IMR-90 (cell line): Measurements from ENCODE around the gene CD28. TPM values are rescaled to one million over a fixed set of nuclear protein-coding genes. Genes with fewer than 3 reads are reported as not detected.

Experiments used
- ATAC-seq: fragments of 200-7000 bp; cut with Tn5 transposase; 2 replicates; pipeline ENCODE4 v1.9.1; 2020; ENCODE audit warnings: low read depth, mild to moderate bottlenecking, moderate library complexity
- BruUV-seq: library from RNA; stranded (reverse); fragments of 400-500 nt; replicated peaks from 2 replicates; lab custom pipeline; 2021; lab: Mats Ljungman, UMichigan
- CTCF ChIA-PET: fragments of 300-600 bp; formaldehyde crosslinking; extraction: SDS; loops from one replicate; lab custom pipeline; 2021; ENCODE audit warnings: antibody characterized with exemption; lab: Yijun Ruan, JAX
- POLR2A ChIA-PET: fragments of 300-600 bp; sonication (Branson Sonifier 250); formaldehyde crosslinking; loops from one replicate; lab custom pipeline; 2022; ENCODE audit warnings: antibody characterized with exemption; ENCODE audit not compliant: unreplicated experiment; lab: Charles Lee
- DNase-seq: peaks from one replicate; pipeline ENCODE4 v3.0.0; 2013
- H2AFZ ChIP-seq: replicated peaks from 2 replicates; pipeline ENCODE3; 2013; ENCODE audit warnings: low read length, mild to moderate bottlenecking; ENCODE audit not compliant: poor library complexity
- H2AK5ac ChIP-seq: 2 replicates; pipeline ENCODE4 v1.6.1; 2013; ENCODE audit warnings: low read depth, low read length, inconsistent platforms
- H2AK9ac ChIP-seq: replicated peaks from 2 replicates; pipeline ENCODE3; 2013; ENCODE audit warnings: mild to moderate bottlenecking, low read depth, low read length, moderate library complexity; ENCODE audit not compliant: poor library complexity
- H2BK120ac ChIP-seq: 2 replicates; pipeline ENCODE4 v1.6.1; 2013; ENCODE audit warnings: low read depth, low read length, inconsistent platforms
- H2BK15ac ChIP-seq: 3 replicates; pipeline ENCODE4 v1.6.1; 2013; ENCODE audit warnings: low read depth, low read length, inconsistent platforms
- H2BK20ac ChIP-seq: 2 replicates; pipeline ENCODE4 v1.6.1; 2013; ENCODE audit warnings: low read depth, mild to moderate bottlenecking, inconsistent platforms, low read length, moderate library complexity
- H2BK5ac ChIP-seq: 2 replicates; pipeline ENCODE4 v1.6.1; 2013; ENCODE audit warnings: mild to moderate bottlenecking, low read depth, low read length, inconsistent platforms; ENCODE audit not compliant: poor library complexity, severe bottlenecking
- H3K14ac ChIP-seq: replicated peaks from 2 replicates; pipeline ENCODE4 v1.6.1; 2013; ENCODE audit warnings: low read depth, low read length, inconsistent platforms
- H3K18ac ChIP-seq: 2 replicates; pipeline ENCODE4 v1.6.1; 2013; ENCODE audit warnings: low read depth, low read length, control low read depth
- H3K23ac ChIP-seq: 2 replicates; pipeline ENCODE4 v1.6.1; 2013; ENCODE audit warnings: low read depth, low read length, inconsistent platforms
- H3K27ac ChIP-seq: 2 replicates; pipeline ENCODE4 v1.5.1; 2013; ENCODE audit warnings: mild to moderate bottlenecking, control low read depth, low read length; ENCODE audit not compliant: insufficient read depth
- H3K27me3 ChIP-seq: 2 replicates; pipeline ENCODE4 v1.6.1; 2013; ENCODE audit warnings: low read length; ENCODE audit not compliant: control insufficient read depth, insufficient read depth
- H3K36me3 ChIP-seq: 2 replicates; pipeline ENCODE4 v1.6.1; 2013; ENCODE audit warnings: low read length, mixed read lengths; ENCODE audit not compliant: control insufficient read depth, insufficient read depth
- H3K4ac ChIP-seq: 2 replicates; pipeline ENCODE4 v1.6.1; 2013; ENCODE audit warnings: low read depth, low read length, inconsistent platforms
- H3K4me1 ChIP-seq: 2 replicates; pipeline ENCODE4 v1.6.1; 2013; ENCODE audit warnings: low read length, mixed read lengths; ENCODE audit not compliant: control insufficient read depth, insufficient read depth
- H3K4me2 ChIP-seq: 2 replicates; pipeline ENCODE4 v1.6.1; 2013; ENCODE audit warnings: low read depth, mild to moderate bottlenecking, control low read depth, low read length, moderate library complexity
- H3K4me3 ChIP-seq: 2 replicates; pipeline ENCODE4 v1.5.1; 2013; ENCODE audit warnings: low read depth, mild to moderate bottlenecking, control low read depth, low read length, moderate library complexity; ENCODE audit not compliant: insufficient read depth
- H3K56ac ChIP-seq: 2 replicates; pipeline ENCODE4 v1.6.1; 2013; ENCODE audit warnings: low read length, inconsistent platforms; ENCODE audit not compliant: insufficient read depth; ENCODE audit errors: extremely low read depth
- H3K79me1 ChIP-seq, 2 experiments: 2 replicates each; pipeline ENCODE4 v1.6.1; 2013; ENCODE audit warnings: low read length in 2 of 2, inconsistent platforms in 1 of 2, low read depth in 1 of 2
- H3K9ac ChIP-seq: 2 replicates; pipeline ENCODE4 v1.6.1; 2013; ENCODE audit warnings: low read depth, low read length, control low read depth
- H3K9me1 ChIP-seq: 2 replicates; pipeline ENCODE4 v1.6.1; 2013; ENCODE audit warnings: low read length, inconsistent platforms; ENCODE audit not compliant: insufficient read depth
- H3K9me3 ChIP-seq: 2 replicates; pipeline ENCODE4 v1.6.1; 2013; ENCODE audit warnings: low read length; ENCODE audit not compliant: control insufficient read depth, insufficient read depth
- H4K20me1 ChIP-seq: 2 replicates; pipeline ENCODE4 v1.6.1; 2013; ENCODE audit warnings: low read length, inconsistent platforms; ENCODE audit not compliant: insufficient read depth
- H4K5ac ChIP-seq: 2 replicates; pipeline ENCODE4 v1.6.1; 2013; ENCODE audit warnings: mild to moderate bottlenecking, low read depth, low read length, control low read depth
- H4K8ac ChIP-seq, 2 experiments: 2 replicates each; pipeline ENCODE4 v1.6.1; 2013; ENCODE audit warnings: low read depth in 2 of 2, low read length in 2 of 2, control low read depth in 1 of 2, inconsistent platforms in 1 of 2
- H4K91ac ChIP-seq: 2 replicates; pipeline ENCODE4 v1.6.1; 2013; ENCODE audit warnings: low read depth, low read length, inconsistent platforms; ENCODE audit not compliant: insufficient read depth
- BHLHE40 ChIP-seq: fragments of 150-350 bp; IDR thresholded peaks from 2 replicates; pipeline ENCODE4 v1.6.1; 2016; ENCODE audit warnings: mild to moderate bottlenecking, low read depth, low read length
- CEBPB ChIP-seq: IDR thresholded peaks from 2 replicates; pipeline ENCODE4 v1.6.1; 2012; ENCODE audit warnings: low read depth, low read length, improper control_type of control experiment
- CTCF ChIP-seq: conservative IDR thresholded peaks from 2 replicates; pipeline ENCODE4 v1.5.1; 2012; ENCODE audit warnings: mild to moderate bottlenecking, low read depth, low read length, improper control_type of control experiment
- FOS ChIP-seq: fragments of 150-350 bp; IDR thresholded peaks from 2 replicates; pipeline ENCODE4 v1.6.1; 2016; ENCODE audit warnings: low read depth, low read length
- MAZ ChIP-seq: IDR thresholded peaks from 2 replicates; pipeline ENCODE4 v1.6.1; 2012; ENCODE audit warnings: low read depth, mild to moderate bottlenecking, low read length, improper control_type of control experiment, moderate library complexity, borderline replicate concordance
- POLR2A ChIP-seq: IDR thresholded peaks from 2 replicates; pipeline ENCODE4 v1.6.1; 2012; ENCODE audit warnings: mild to moderate bottlenecking, low read depth, low read length
- RAD21 ChIP-seq: IDR thresholded peaks from 2 replicates; pipeline ENCODE4 v1.6.1; 2012; ENCODE audit warnings: low read length, improper control_type of control experiment
- RCOR1 ChIP-seq: IDR thresholded peaks from 2 replicates; pipeline ENCODE4 v1.6.1; 2012; ENCODE audit warnings: mild to moderate bottlenecking, low read length, improper control_type of control experiment; ENCODE audit not compliant: insufficient replicate concordance
- WGBS, 2 experiments: methylation state at CpG; one replicate each; pipeline versions ENCODE4 v1.1.5 to v1.1.7; 2013; ENCODE audit warnings: missing lambda C conversion rate in 2 of 2; ENCODE audit not compliant: insufficient read length in 1 of 2; ENCODE audit errors: extremely low coverage in 2 of 2; 5-methylcytosine and 5-hydroxymethylcytosine counted together
- dilution Hi-C: fragments of 300-500 bp; cut with HindIII; formaldehyde crosslinking; loops from one replicate; pipeline ENCODE4 v1.14.3; 2018; ENCODE audit warnings: low sequenced_read_pairs; ENCODE audit not compliant: unreplicated experiment
- in situ Hi-C: fragments of 300-500 bp; cut with MboI; formaldehyde crosslinking; loops from 3 replicates; pipeline ENCODE4 v1.14.3; 2019; ENCODE audit warnings: low sequenced_read_pairs, inconsistent platforms, mixed read lengths
- intact Hi-C: fragments of 100-400 bp; cut with micrococcal nuclease; formaldehyde crosslinking; loops from 2 replicates; pipeline ENCODE4 v1.10.0; 2022
- polyA plus RNA-seq, 3 experiments: library from polyadenylated mRNA; depleted of rRNA; stranded (reverse); fragments of >200 nt; gene quantifications; 2 replicates each; pipeline ENCODE4 v1.2.3, GENCODE V29; 2012; ENCODE audit warnings: low replicate concordance in 1 of 3
- total RNA-seq: library from RNA; depleted of rRNA; stranded (reverse); fragments of >200 nt; gene quantifications from 2 replicates; pipeline ENCODE4 v1.2.3, GENCODE V29; 2012

CD28 gene
- total and polyA plus RNA-seq, 2 of the 4 experiments (the other 2 are of a cell fraction), result not detected

- peaks cover 12% of the 10 kb centered on the region for H3K4me1 ChIP-seq
- peak overlapping the region; percentile 78 for H2BK120ac ChIP-seq
- intact Hi-C loops, result no loop called here
- no peak overlapping the region for H3K9ac ChIP-seq
- no TSS peak for BruUV-seq
- in situ Hi-C loops, result no loop called here
- peak overlapping the region; percentile 66 for H2BK20ac ChIP-seq
- H2AFZ ChIP-seq, result peak overlapping the region; percentile 47
- H4K20me1 ChIP-seq, result no peaks in the 10 kb centered on the region
- ATAC-seq, result peak; percentile 79
- peak overlapping the region; percentile 66; the same call in 1 of the 2 replicates for H2AK5ac ChIP-seq
- H2AK9ac ChIP-seq, result peak overlapping the region; percentile 25
- H4K8ac ChIP-seq, result peak overlapping the region in 1 of 2 experiments; percentile 71; a peak in 2 of 4 replicates
- peak; percentile 87 for DNase-seq
- no peak overlapping the region; the same call in 1 of the 2 replicates for H3K27ac ChIP-seq
- no peak overlapping the region for H4K5ac ChIP-seq
- H3K18ac ChIP-seq, result peak overlapping the region; percentile 6; the same call in 1 of the 2 replicates
- 0 out of 3 replicates have a peak overlapping the region, but pooled peaks have one; percentile 35 for H2BK15ac ChIP-seq
- H3K79me1 ChIP-seq, result no peaks in the 10 kb centered on the region
- dilution Hi-C loops, result no loop called here
- H3K4ac ChIP-seq, result peak overlapping the region; percentile 85
- TF ChIP-seq CTCF (no peak), POLR2A (no peak), CEBPB (peak; percentile 99), FOS (no peak), RCOR1 (peak; percentile 27), MAZ (no peak), RAD21 (peak; percentile 9; the same call in 1 of the 2 replicates), BHLHE40 (peak; percentile 38; the same call in 1 of the 2 replicates)
- ChIA-PET POLR2A (no interaction called here), CTCF (interaction anchor here (0.9 kb wide), 1 partner anchor 18 kb away, joined by 4 read pairs; no protein-coding TSS in a partner anchor)
- H4K91ac ChIP-seq, result peak overlapping the region; percentile 54; the same call in 1 of the 2 replicates
- peak overlapping the region; percentile 78 for H2BK5ac ChIP-seq
- WGBS, 2 experiments, result no CpG with 5 or more reads among the region's 4 CpGs
- H3K4me3 ChIP-seq, result no peak overlapping the region
- no peak overlapping the region for H3K23ac ChIP-seq
- no peaks in the 10 kb centered on the region for H3K36me3 ChIP-seq
- H3K14ac ChIP-seq, result peak overlapping the region; percentile 46; the same call in 1 of the 2 replicates
- H3K56ac ChIP-seq, result no peak overlapping the region
- no peaks in the 10 kb centered on the region for H3K9me3 ChIP-seq
- no peaks in the 10 kb centered on the region for H3K27me3 ChIP-seq
- H3K4me2 ChIP-seq, result no peak overlapping the region
- peaks cover 16% of the 10 kb centered on the region for H3K9me1 ChIP-seq
Observed at GRCh38 chr2:203758841-203759689, 52.6 kb downstream of the CD28 start.
